Loucy (cell line): ENCODE measurements around the gene EREG.
"Not testable (repeated sequence)": the region's sequence is repeated elsewhere in the genome, so short reads cannot be mapped to it uniquely, and the experiment has no call there.

Experiments
- H2AFZ ChIP-seq: fragments of 200-600 bp; sonication (generic); 2 replicates; pipeline ENCODE4 v1.6.0; 2016; ENCODE audit warnings: antibody characterized with exemption, mild to moderate bottlenecking, low read length, moderate library complexity
- H3F3A ChIP-seq: fragments of 200-600 bp; 2 replicates; pipeline ENCODE4 v1.6.0; 2016; ENCODE audit warnings: antibody characterized with exemption, low read depth, mild to moderate bottlenecking
- H3K27me3 ChIP-seq: fragments of 200-600 bp; sonication (generic); 2 replicates; pipeline ENCODE4 v1.6.1; 2014; ENCODE audit warnings: low read length, mild to moderate bottlenecking; ENCODE audit not compliant: insufficient read depth, poor library complexity, severe bottlenecking
- H3K36me3 ChIP-seq: fragments of 200-600 bp; sonication (generic); 2 replicates; pipeline ENCODE4 v1.6.1; 2016; ENCODE audit warnings: low read length; ENCODE audit not compliant: insufficient read depth
- H3K4me1 ChIP-seq: fragments of 200-600 bp; sonication (generic); 2 replicates; pipeline ENCODE4 v1.5.1; 2014; ENCODE audit warnings: low read length, mild to moderate bottlenecking; ENCODE audit not compliant: insufficient read depth, poor library complexity, severe bottlenecking
- H3K4me2 ChIP-seq: fragments of 200-600 bp; sonication (generic); 2 replicates; pipeline ENCODE4 v1.6.0; 2014; ENCODE audit warnings: antibody characterized with exemption, low read length, low read depth, mild to moderate bottlenecking; ENCODE audit not compliant: poor library complexity, severe bottlenecking
- H3K4me3 ChIP-seq: fragments of 200-600 bp; sonication (generic); 2 replicates; pipeline ENCODE4 v1.5.1; 2014; ENCODE audit warnings: low read length, mild to moderate bottlenecking, mixed read lengths; ENCODE audit not compliant: poor library complexity, severe bottlenecking
- H3K79me2 ChIP-seq: fragments of 200-600 bp; sonication (generic); 2 replicates; pipeline ENCODE4 v1.6.1; 2014; ENCODE audit warnings: low read length; ENCODE audit not compliant: insufficient read depth
- H3K9ac ChIP-seq: fragments of 200-600 bp; sonication (generic); 2 replicates; pipeline ENCODE4 v1.6.0; 2014; ENCODE audit warnings: mild to moderate bottlenecking, low read depth, low read length, moderate library complexity; ENCODE audit not compliant: poor library complexity, severe bottlenecking
- H3K9me2 ChIP-seq: fragments of 200-600 bp; sonication (generic); replicated peaks from 2 replicates; pipeline ENCODE4 v1.6.1; 2016; ENCODE audit warnings: low read depth, low read length, mixed read lengths
- H3K9me3 ChIP-seq: fragments of 200-600 bp; sonication (generic); 2 replicates; pipeline ENCODE4 v1.6.1; 2014; ENCODE audit warnings: mild to moderate bottlenecking, antibody characterized with exemption, low read length, low read depth; ENCODE audit not compliant: insufficient read depth
- H4K20me1 ChIP-seq: fragments of 200-600 bp; sonication (generic); 2 replicates; pipeline ENCODE4 v1.6.0; 2014; ENCODE audit warnings: antibody characterized with exemption, low read length, mild to moderate bottlenecking; ENCODE audit not compliant: insufficient read depth, poor library complexity, severe bottlenecking
- EZH2phosphoT487 ChIP-seq: fragments of 200-600 bp; IDR thresholded peaks from 2 replicates; pipeline ENCODE4 v1.6.1; 2018; ENCODE audit warnings: antibody characterized with exemption, mild to moderate bottlenecking, moderate library complexity, borderline replicate concordance
- TF ChIP-seq, protein P1 (sequence below): fragments of 200-600 bp; sonication (generic); conservative IDR thresholded peaks from 2 replicates; pipeline ENCODE4 v1.5.1; 2014; ENCODE audit warnings: mild to moderate bottlenecking, antibody characterized with exemption, low read length

The EREG gene

DNA sequence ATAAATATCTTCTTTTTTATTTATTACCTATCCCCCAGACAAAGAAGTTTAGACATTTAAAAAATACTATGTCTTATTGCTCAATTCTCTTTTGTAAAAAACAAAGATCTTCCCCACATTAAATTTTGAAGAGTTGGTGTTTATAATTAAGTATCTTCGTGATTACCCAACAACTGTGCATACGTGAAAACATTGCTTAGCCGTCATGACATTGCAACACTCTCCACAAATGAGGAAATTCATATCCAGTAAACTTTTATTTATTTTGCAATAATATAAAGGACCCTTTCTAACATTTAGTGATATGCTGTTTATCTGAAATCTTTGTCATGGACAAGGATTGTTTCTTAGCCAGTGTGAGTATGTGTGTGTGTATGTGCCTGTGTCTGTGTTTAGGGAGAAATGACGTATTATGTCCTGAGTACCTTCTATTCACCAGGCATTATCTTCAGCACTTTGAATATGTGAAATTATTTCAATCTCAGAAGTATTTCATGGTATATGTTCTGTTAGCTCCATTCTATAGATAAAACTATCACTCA is 26.1 kb upstream of the EREG start:
- Histone ChIP-seq H3K4me2 (no peak overlapping the region), H3K9ac (no peak overlapping the region), H3K4me1 (no peaks in the 10 kb centered on the region), H3K4me3 (no peak overlapping the region), H3K27me3 (no peaks in the 10 kb centered on the region), H3K9me2 (no peaks in the 10 kb centered on the region), H3F3A (no peaks in the 10 kb centered on the region), H4K20me1 (no peaks in the 10 kb centered on the region), H2AFZ (no peak overlapping the region), H3K36me3 (no peaks in the 10 kb centered on the region), H3K79me2 (no peaks in the 10 kb centered on the region), H3K9me3 (no peaks in the 10 kb centered on the region; the same call in 1 of the 2 replicates)
- TF ChIP-seq, protein P1, sequence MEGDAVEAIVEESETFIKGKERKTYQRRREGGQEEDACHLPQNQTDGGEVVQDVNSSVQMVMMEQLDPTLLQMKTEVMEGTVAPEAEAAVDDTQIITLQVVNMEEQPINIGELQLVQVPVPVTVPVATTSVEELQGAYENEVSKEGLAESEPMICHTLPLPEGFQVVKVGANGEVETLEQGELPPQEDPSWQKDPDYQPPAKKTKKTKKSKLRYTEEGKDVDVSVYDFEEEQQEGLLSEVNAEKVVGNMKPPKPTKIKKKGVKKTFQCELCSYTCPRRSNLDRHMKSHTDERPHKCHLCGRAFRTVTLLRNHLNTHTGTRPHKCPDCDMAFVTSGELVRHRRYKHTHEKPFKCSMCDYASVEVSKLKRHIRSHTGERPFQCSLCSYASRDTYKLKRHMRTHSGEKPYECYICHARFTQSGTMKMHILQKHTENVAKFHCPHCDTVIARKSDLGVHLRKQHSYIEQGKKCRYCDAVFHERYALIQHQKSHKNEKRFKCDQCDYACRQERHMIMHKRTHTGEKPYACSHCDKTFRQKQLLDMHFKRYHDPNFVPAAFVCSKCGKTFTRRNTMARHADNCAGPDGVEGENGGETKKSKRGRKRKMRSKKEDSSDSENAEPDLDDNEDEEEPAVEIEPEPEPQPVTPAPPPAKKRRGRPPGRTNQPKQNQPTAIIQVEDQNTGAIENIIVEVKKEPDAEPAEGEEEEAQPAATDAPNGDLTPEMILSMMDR: no peak
- no peak for TF ChIP-seq EZH2phosphoT487

DNA sequence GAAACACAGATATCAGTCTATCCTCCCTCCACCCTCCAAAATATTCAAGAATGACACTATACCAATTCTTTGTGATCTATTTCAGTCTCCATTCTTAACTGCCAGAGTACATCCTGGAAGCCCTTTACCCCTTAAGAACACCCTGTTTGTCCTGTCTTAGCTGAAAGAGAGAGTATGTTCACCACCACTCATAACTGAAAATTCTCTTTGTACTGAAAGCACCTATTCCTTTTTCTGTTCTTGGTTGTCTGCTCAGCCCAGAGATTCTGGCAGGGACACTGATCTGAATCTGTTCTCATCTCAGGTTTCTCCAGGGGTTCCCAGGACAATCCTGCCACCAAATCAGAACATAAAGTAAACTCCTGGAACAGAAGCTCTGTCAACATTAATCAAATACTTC is 25.4 kb upstream of the EREG start:
- no peaks in the 10 kb centered on the region for H4K20me1 ChIP-seq
- H3K36me3 ChIP-seq: no peaks in the 10 kb centered on the region
- no peaks in the 10 kb centered on the region for H3K79me2 ChIP-seq
- no peak overlapping the region for H3K4me2 ChIP-seq
- no peaks in the 10 kb centered on the region for H3K27me3 ChIP-seq
- 0 out of 2 replicates have a peak overlapping the region, but pooled peaks have one; percentile 33 for H2AFZ ChIP-seq
- no peak overlapping the region for H3K9ac ChIP-seq
- H3K4me3 ChIP-seq: no peak overlapping the region
- no peak for TF ChIP-seq EZH2phosphoT487
- TF ChIP-seq, protein P1: no peak
- H3K9me2 ChIP-seq: no peaks in the 10 kb centered on the region
- H3K9me3 ChIP-seq: peaks cover 5% of the 10 kb centered on the region; the same call in 1 of the 2 replicates
- no peaks in the 10 kb centered on the region for H3F3A ChIP-seq
- H3K4me1 ChIP-seq: no peaks in the 10 kb centered on the region

GRCh38 chr4:74340421-74340820 is 24.5 kb upstream of the EREG start:
- H3K36me3 ChIP-seq, H3K4me1 ChIP-seq, H3K79me2 ChIP-seq, H3K9ac ChIP-seq, H3F3A ChIP-seq, H3K27me3 ChIP-seq, H2AFZ ChIP-seq, H4K20me1 ChIP-seq, H3K9me3 ChIP-seq, H3K4me2 ChIP-seq, H3K9me2 ChIP-seq, H3K4me3 ChIP-seq: not testable (repeated sequence)

DNA sequence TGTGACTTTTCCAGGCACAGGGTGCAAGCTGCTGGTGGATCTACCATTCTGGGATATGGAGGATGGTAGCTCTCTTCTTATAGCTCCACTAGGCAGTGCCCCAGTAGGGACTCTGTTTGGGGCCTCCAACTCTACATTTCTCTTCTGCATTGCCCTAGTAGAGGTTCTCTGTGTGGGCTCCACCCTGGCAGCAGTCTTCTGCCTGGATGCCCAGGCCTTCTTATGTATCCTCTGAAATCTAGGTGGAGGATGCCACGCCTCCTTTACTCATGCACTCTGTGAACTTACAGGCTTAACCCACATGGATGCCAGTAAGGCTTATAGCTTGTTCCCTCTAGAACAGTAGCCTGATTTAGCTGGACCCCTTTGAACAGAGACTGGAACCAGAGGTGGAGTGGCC is 20.9 kb upstream of the EREG start:
- TF ChIP-seq, protein P1: no peak
- TF ChIP-seq EZH2phosphoT487: no peak
- no peak overlapping the region for H3K4me3 ChIP-seq
- no peaks in the 10 kb centered on the region for H3K4me1 ChIP-seq

More for the DNA sequence above, 20.9 kb upstream of the EREG start:
- Histone ChIP-seq H3K9me3 (peaks cover 7% of the 10 kb centered on the region; the same call in 1 of the 2 replicates), H3K27me3 (no peaks in the 10 kb centered on the region), H4K20me1 (no peaks in the 10 kb centered on the region), H3F3A (no peaks in the 10 kb centered on the region), H3K4me2 (no peak overlapping the region), H3K79me2 (no peaks in the 10 kb centered on the region), H3K9me2 (no peaks in the 10 kb centered on the region), H2AFZ (no peak overlapping the region), H3K36me3 (no peaks in the 10 kb centered on the region), H3K9ac (no peak overlapping the region)
